Measurements from ENCODE around the gene BARHL1. TPM values are rescaled to one million over a fixed set of nuclear protein-coding genes. Genes with fewer than 3 reads are reported as not detected.
A peak's percentile ranks its signal among the peaks of the same experiment; 100 is the strongest.

BARHL1 gene
- total and polyA plus RNA-seq, 8 donors = not detected

DNA sequence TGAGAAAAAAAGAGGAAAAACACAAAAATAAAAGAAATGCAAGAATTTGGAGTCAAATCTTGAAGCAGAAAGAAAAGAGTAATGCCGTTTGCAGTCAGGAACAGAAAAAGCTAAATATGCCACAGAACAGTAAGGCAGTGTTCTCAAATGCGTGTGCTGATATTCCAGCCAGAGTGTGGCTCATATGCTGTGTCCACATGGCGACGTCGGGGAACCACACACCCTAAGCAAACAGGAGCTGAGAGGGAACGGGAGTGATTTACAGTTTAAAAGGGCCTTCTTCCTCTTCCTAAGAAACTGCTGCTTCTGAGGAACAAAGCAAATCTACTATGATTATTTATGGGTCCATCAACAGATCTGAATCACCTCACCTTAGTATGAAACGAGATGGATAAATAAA, 44.7 kb downstream of the BARHL1 start:
- peak in 1 of 3 donors; percentile 51 for TF ChIP-seq POLR2AphosphoS5 (IDR thresholded peaks at IDR 0.05)
- TF ChIP-seq POLR2A (IDR thresholded peaks at IDR 0.05) = no peak
- no peak for TF ChIP-seq EP300 (IDR thresholded peaks at IDR 0.05)
- TF ChIP-seq, protein P1, sequence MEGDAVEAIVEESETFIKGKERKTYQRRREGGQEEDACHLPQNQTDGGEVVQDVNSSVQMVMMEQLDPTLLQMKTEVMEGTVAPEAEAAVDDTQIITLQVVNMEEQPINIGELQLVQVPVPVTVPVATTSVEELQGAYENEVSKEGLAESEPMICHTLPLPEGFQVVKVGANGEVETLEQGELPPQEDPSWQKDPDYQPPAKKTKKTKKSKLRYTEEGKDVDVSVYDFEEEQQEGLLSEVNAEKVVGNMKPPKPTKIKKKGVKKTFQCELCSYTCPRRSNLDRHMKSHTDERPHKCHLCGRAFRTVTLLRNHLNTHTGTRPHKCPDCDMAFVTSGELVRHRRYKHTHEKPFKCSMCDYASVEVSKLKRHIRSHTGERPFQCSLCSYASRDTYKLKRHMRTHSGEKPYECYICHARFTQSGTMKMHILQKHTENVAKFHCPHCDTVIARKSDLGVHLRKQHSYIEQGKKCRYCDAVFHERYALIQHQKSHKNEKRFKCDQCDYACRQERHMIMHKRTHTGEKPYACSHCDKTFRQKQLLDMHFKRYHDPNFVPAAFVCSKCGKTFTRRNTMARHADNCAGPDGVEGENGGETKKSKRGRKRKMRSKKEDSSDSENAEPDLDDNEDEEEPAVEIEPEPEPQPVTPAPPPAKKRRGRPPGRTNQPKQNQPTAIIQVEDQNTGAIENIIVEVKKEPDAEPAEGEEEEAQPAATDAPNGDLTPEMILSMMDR (IDR thresholded peaks at IDR 0.05) = no peak
- intact Hi-C loops (cut with DNase I; ENCODE audit: low total_unique reads) = no loop called here
- no peak overlapping the region for H3K4me3 ChIP-seq
- no peaks in the 10 kb centered on the region for H3K9me3 ChIP-seq
- peaks cover 0 to 5% (median 0%) of the 10 kb centered on the region in 4 donors for H3K4me1 ChIP-seq
- peaks cover 43 to 93% (median 78%) of the 10 kb centered on the region in 4 donors for H3K36me3 ChIP-seq
- peak; percentile 43 to 81 for DNase-seq
- WGBS, 5 donors = 29 to 55% (median 53%) methylated on average over 7 of the region's 7 CpGs
- no peaks in the 10 kb centered on the region for H3K27me3 ChIP-seq
- peak overlapping the region in 2 of 5 donors; percentile 6 to 38 for H3K27ac ChIP-seq

GRCh38 chr9:132627594-132627993, 45.2 kb downstream of the BARHL1 start:
- Histone ChIP-seq H3K4me1 (peaks cover 0 to 5% (median 0%) of the 10 kb centered on the region in 4 donors), H3K9me3 (no peaks in the 10 kb centered on the region), H3K36me3 (peaks cover 43 to 88% (median 77%) of the 10 kb centered on the region in 4 donors), H3K27me3 (no peaks in the 10 kb centered on the region), H3K4me3 (no peak overlapping the region), H3K27ac (peak overlapping the region in 1 of 5 donors; percentile 6)
- WGBS, 5 donors = 83 to 88% (median 86%) methylated on average over 11 of the region's 11 CpGs
- DNase-seq = no peak
- intact Hi-C loops (cut with DNase I; ENCODE audit: low total_unique reads) = no loop called here
- TF ChIP-seq, protein P1 (IDR thresholded peaks at IDR 0.05) = no peak
- TF ChIP-seq POLR2AphosphoS5 (IDR thresholded peaks at IDR 0.05) = no peak
- no peak for TF ChIP-seq POLR2A (IDR thresholded peaks at IDR 0.05)
- no peak for TF ChIP-seq EP300 (IDR thresholded peaks at IDR 0.05)

- intact Hi-C loops (cut with DNase I; ENCODE audit: low total_unique reads) = no loop called here
- peaks cover 0 to 5% (median 0%) of the 10 kb centered on the region in 4 donors for H3K4me1 ChIP-seq
- 90 to 97% (median 97%) methylated on average over 8 of the region's 8 CpGs for WGBS, 5 donors
These were observed 46.3 kb downstream of the BARHL1 start for GRCh38 chr9:132628746-132629145.

DNA sequence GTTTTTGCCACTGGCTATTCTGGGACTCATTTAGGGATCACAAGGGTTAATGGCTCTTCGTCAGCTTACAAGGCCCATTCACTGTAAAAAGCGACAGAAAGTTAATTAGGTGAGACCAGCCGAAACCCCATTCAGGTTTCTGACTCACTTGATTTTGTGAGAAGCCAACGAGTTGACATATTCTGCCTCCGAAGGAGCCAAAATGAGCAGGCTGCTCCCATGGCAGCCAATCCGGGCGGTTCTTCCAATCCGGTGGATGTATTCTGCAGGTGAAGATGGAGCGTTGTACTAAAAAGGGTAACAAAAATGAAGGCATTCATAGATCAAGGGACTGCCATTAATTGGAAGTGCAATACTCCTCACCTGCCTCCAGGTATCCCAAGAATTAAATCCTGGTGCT, 47.7 kb downstream of the BARHL1 start:
- no peaks in the 10 kb centered on the region for H3K27me3 ChIP-seq
- no peak overlapping the region for H3K27ac ChIP-seq
- peaks cover 40 to 67% (median 64%) of the 10 kb centered on the region in 4 donors for H3K36me3 ChIP-seq
- TF ChIP-seq POLR2A (IDR thresholded peaks at IDR 0.05) = no peak
- TF ChIP-seq POLR2AphosphoS5 (IDR thresholded peaks at IDR 0.05) = no peak
- no peak for TF ChIP-seq EP300 (IDR thresholded peaks at IDR 0.05)
- TF ChIP-seq, protein P1 (IDR thresholded peaks at IDR 0.05) = no peak
- DNase-seq = no peak
- H3K4me1 ChIP-seq = peaks cover 0 to 5% (median 0%) of the 10 kb centered on the region in 4 donors
- H3K4me3 ChIP-seq = no peak overlapping the region
- intact Hi-C loops (cut with DNase I; ENCODE audit: low total_unique reads) = no loop called here
- WGBS, 5 donors = 89 to 91% (median 91%) methylated on average over 9 of the region's 9 CpGs
- no peaks in the 10 kb centered on the region for H3K9me3 ChIP-seq

More at GRCh38 chr9:132628746-132629145, 46.3 kb downstream of the BARHL1 start:
- Histone ChIP-seq H3K9me3 (no peaks in the 10 kb centered on the region), H3K27me3 (no peaks in the 10 kb centered on the region), H3K27ac (no peak overlapping the region), H3K4me3 (no peak overlapping the region), H3K36me3 (peaks cover 40 to 79% (median 73%) of the 10 kb centered on the region in 4 donors)
- DNase-seq = no peak
- TF ChIP-seq EP300 (IDR thresholded peaks at IDR 0.05) (no peak), POLR2A (IDR thresholded peaks at IDR 0.05) (no peak), POLR2AphosphoS5 (IDR thresholded peaks at IDR 0.05) (no peak)
- TF ChIP-seq, protein P1 (IDR thresholded peaks at IDR 0.05) = no peak

Data from stomach (tissue), 9 donors.